Measurements from ENCODE around the gene SPIRE2. TPM values are rescaled to one million over a fixed set of nuclear protein-coding genes. Genes with fewer than 3 reads are reported as not detected.

Gene SPIRE2
- polyA plus RNA-seq, 1 donor from 2014 or later = 45.0 TPM

GRCh38 chr16:89847051-89847939 lies 19.0 kb downstream of the SPIRE2 start:
- no peaks in the 10 kb centered on the region for H3K79me2 ChIP-seq (replicated peaks; ENCODE audit: insufficient read depth, low read length)
- no peaks in the 10 kb centered on the region for H3K36me3 ChIP-seq (ENCODE audit: insufficient read depth, low read length)
- H2AFZ ChIP-seq (ENCODE audit: low read depth, low read length) = no peak overlapping the region
- H3F3A ChIP-seq (ENCODE audit: insufficient read depth, low read length, poor library complexity, severe bottlenecking) = no peaks in the 10 kb centered on the region
- no peaks in the 10 kb centered on the region for H3K9me3 ChIP-seq (ENCODE audit: low read length)
- H3K9me2 ChIP-seq (ENCODE audit: insufficient read depth, low read length) = no peaks in the 10 kb centered on the region
- H3K27ac ChIP-seq (ENCODE audit: low read length) = no peak overlapping the region
- no peaks in the 10 kb centered on the region for H4K20me1 ChIP-seq (ENCODE audit: insufficient read depth)
- H3K4me2 ChIP-seq (ENCODE audit: low read length) = no peak overlapping the region
- H3K9ac ChIP-seq (ENCODE audit: low read length) = no peak overlapping the region
- no peaks in the 10 kb centered on the region for H3K27me3 ChIP-seq (ENCODE audit: insufficient read depth, low read depth, low read length)
- no peak for TF ChIP-seq EP300 (conservative IDR thresholded peaks at IDR 0.05; ENCODE audit: poor library complexity, severe bottlenecking)
- no peak for TF ChIP-seq TAF1 (IDR thresholded peaks at IDR 0.05; ENCODE audit: low read depth)
- no peak for TF ChIP-seq EZH2 (IDR thresholded peaks at IDR 0.05; ENCODE audit: borderline replicate concordance, insufficient read depth, low read length, poor library complexity, severe bottlenecking)
- TF ChIP-seq POLR2AphosphoS5 (IDR thresholded peaks at IDR 0.05) = no peak
- TF ChIP-seq CTCF (IDR thresholded peaks at IDR 0.05; ENCODE audit: poor library complexity, severe bottlenecking) = no peak
- TF ChIP-seq RAD21 (conservative IDR thresholded peaks at IDR 0.05) = no peak
- TF ChIP-seq REST (IDR thresholded peaks at IDR 0.05; ENCODE audit: borderline replicate concordance) = no peak
- TF ChIP-seq MXI1 (conservative IDR thresholded peaks at IDR 0.05; ENCODE audit: poor library complexity, severe bottlenecking) = no peak
- TF ChIP-seq SMC3 (conservative IDR thresholded peaks at IDR 0.05; ENCODE audit: poor library complexity) = no peak
- no peak overlapping the region for H3K4me3 ChIP-seq (ENCODE audit: low read length)

- Histone ChIP-seq H3K4me3 (ENCODE audit: low read length) (no peak overlapping the region), H3K4me2 (ENCODE audit: low read length) (no peak overlapping the region), H3K27me3 (ENCODE audit: insufficient read depth, low read depth, low read length) (no peaks in the 10 kb centered on the region), H3K9me2 (ENCODE audit: insufficient read depth, low read length) (no peaks in the 10 kb centered on the region), H2AFZ (ENCODE audit: low read depth, low read length) (no peak overlapping the region), H3K27ac (ENCODE audit: low read length) (no peak overlapping the region), H3F3A (ENCODE audit: insufficient read depth, low read length, poor library complexity, severe bottlenecking) (no peaks in the 10 kb centered on the region), H3K36me3 (ENCODE audit: insufficient read depth, low read length) (no peaks in the 10 kb centered on the region), H3K9ac (ENCODE audit: low read length) (no peak overlapping the region), H3K9me3 (ENCODE audit: low read length) (no peaks in the 10 kb centered on the region), H4K20me1 (ENCODE audit: insufficient read depth) (no peaks in the 10 kb centered on the region), H3K79me2 (replicated peaks; ENCODE audit: insufficient read depth, low read length) (no peaks in the 10 kb centered on the region)
- no peak for TF ChIP-seq CTCF (IDR thresholded peaks at IDR 0.05; ENCODE audit: poor library complexity, severe bottlenecking)
- TF ChIP-seq EZH2 (IDR thresholded peaks at IDR 0.05; ENCODE audit: borderline replicate concordance, insufficient read depth, low read length, poor library complexity, severe bottlenecking) = no peak
- TF ChIP-seq POLR2AphosphoS5 (IDR thresholded peaks at IDR 0.05) = no peak
- TF ChIP-seq SMC3 (conservative IDR thresholded peaks at IDR 0.05; ENCODE audit: poor library complexity) = no peak
- TF ChIP-seq RAD21 (conservative IDR thresholded peaks at IDR 0.05) = no peak
- TF ChIP-seq EP300 (conservative IDR thresholded peaks at IDR 0.05; ENCODE audit: poor library complexity, severe bottlenecking) = no peak
- TF ChIP-seq MXI1 (conservative IDR thresholded peaks at IDR 0.05; ENCODE audit: poor library complexity, severe bottlenecking) = no peak
These were observed 19.6 kb downstream of the SPIRE2 start for GRCh38 chr16:89847940-89848297.
